HUES48 (cell line): ENCODE results near the gene SELENOH.

Experiments used
- H3K27ac ChIP-seq: one replicate; pipeline ENCODE4 v1.7.0; 2013; ENCODE audit warnings: low read depth, low read length, inconsistent platforms
- H3K27me3 ChIP-seq: 2 replicates; pipeline ENCODE4 v1.6.1; 2013; ENCODE audit warnings: mild to moderate bottlenecking, low read length; ENCODE audit not compliant: control insufficient read depth, insufficient read depth
- H3K36me3 ChIP-seq: 2 replicates; pipeline ENCODE4 v1.6.1; 2013; ENCODE audit warnings: low read length; ENCODE audit not compliant: control insufficient read depth, insufficient read depth
- H3K4me1 ChIP-seq: 2 replicates; pipeline ENCODE4 v1.6.1; 2013; ENCODE audit warnings: mild to moderate bottlenecking, low read length; ENCODE audit not compliant: control insufficient read depth, insufficient read depth
- H3K4me3 ChIP-seq: 2 replicates; pipeline ENCODE4 v1.5.1; 2013; ENCODE audit warnings: mild to moderate bottlenecking, low read depth, low read length
- H3K9ac ChIP-seq: 2 replicates; pipeline ENCODE4 v1.6.1; 2013; ENCODE audit warnings: mild to moderate bottlenecking, low read depth, low read length, moderate library complexity
- H3K9me3 ChIP-seq: 2 replicates; pipeline ENCODE4 v1.6.1; 2013; ENCODE audit warnings: low read length; ENCODE audit not compliant: control insufficient read depth, insufficient read depth

Gene SELENOH

GRCh38 chr11:57781529-57781943 is 40.2 kb downstream of the SELENOH start:
- Histone ChIP-seq H3K4me1 (peaks cover 61% of the 10 kb centered on the region), H3K27ac (peak overlapping the region; percentile 99), H3K27me3 (no peaks in the 10 kb centered on the region), H3K36me3 (no peaks in the 10 kb centered on the region), H3K9me3 (no peaks in the 10 kb centered on the region), H3K4me3 (peak overlapping the region; percentile 33), H3K9ac (peak overlapping the region; percentile 59)

DNA sequence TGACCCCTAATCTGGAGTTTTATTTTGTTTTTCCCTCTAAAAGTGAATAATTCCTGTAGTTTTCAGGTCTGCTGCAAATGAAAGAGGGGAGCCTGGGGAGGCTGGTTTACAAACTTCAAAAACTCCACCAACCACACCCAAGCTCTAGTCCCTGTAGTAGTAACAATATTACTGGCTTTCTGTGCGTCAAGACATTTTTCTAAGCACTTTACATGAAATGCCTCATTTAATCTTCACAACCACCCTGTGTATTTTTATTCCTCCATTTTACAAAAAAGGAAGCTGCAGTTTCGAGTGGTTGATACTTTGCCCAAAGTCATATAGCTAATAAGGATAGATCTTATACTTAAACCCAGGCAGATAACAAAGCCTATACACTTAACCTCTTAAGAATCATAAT is 43.8 kb downstream of the SELENOH start:
- H3K9ac ChIP-seq = no peak overlapping the region
- no peak overlapping the region for H3K4me3 ChIP-seq
- H3K27me3 ChIP-seq = no peaks in the 10 kb centered on the region
- no peaks in the 10 kb centered on the region for H3K9me3 ChIP-seq
- H3K36me3 ChIP-seq = no peaks in the 10 kb centered on the region
- peaks cover 47% of the 10 kb centered on the region for H3K4me1 ChIP-seq
- H3K27ac ChIP-seq = no peak overlapping the region

- no peaks in the 10 kb centered on the region for H3K9me3 ChIP-seq
- H3K4me1 ChIP-seq = peaks cover 37% of the 10 kb centered on the region
- peaks cover 7% of the 10 kb centered on the region for H3K36me3 ChIP-seq
- H3K9ac ChIP-seq = no peak overlapping the region
- no peak overlapping the region for H3K4me3 ChIP-seq
- no peak overlapping the region for H3K27ac ChIP-seq
- no peaks in the 10 kb centered on the region for H3K27me3 ChIP-seq
These were observed 45.1 kb downstream of the SELENOH start for GRCh38 chr11:57786436-57786835.

DNA sequence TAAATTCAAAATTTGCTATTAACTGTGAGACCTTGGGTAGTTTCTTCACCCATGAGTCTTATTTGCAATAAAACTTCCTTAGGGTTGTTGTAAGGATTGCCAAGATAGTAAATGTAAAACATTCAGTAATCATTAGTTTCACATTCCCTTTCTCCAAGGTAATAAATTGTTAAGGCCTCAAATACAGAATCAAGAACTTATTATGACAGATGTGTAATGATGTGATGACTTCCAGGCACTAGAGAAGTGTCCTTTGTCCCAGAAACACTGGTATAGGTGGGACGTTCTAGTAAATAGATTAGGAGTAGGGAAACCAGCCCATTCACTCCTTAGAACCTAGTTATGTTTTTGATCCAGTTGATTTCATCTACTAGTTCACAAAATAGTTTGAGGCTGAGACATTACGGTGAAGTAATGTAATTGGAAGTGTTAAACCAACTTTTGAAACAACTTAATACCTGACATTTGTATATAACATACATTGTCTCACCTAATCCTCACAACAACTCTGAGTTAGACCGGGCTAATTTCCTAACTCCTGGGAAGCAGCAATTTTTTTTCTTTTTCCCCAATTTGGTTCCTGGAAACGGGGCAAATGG is 45.8 kb downstream of the SELENOH start:
- H3K27me3 ChIP-seq = no peaks in the 10 kb centered on the region
- no peak overlapping the region for H3K4me3 ChIP-seq
- no peak overlapping the region for H3K9ac ChIP-seq
- H3K9me3 ChIP-seq = no peaks in the 10 kb centered on the region
- peak overlapping the region; percentile 29 for H3K27ac ChIP-seq
- H3K36me3 ChIP-seq = peaks cover 13% of the 10 kb centered on the region
- H3K4me1 ChIP-seq = peaks cover 30% of the 10 kb centered on the region

- Histone ChIP-seq H3K9me3 (no peaks in the 10 kb centered on the region), H3K36me3 (peaks cover 18% of the 10 kb centered on the region), H3K27ac (peak overlapping the region; percentile 54), H3K9ac (no peak overlapping the region), H3K4me1 (peaks cover 25% of the 10 kb centered on the region), H3K27me3 (no peaks in the 10 kb centered on the region), H3K4me3 (no peak overlapping the region)
These were observed 46.8 kb downstream of the SELENOH start for GRCh38 chr11:57787920-57788702.

GRCh38 chr11:57788703-57789088 is 47.4 kb downstream of the SELENOH start:
- H3K9me3 ChIP-seq = no peaks in the 10 kb centered on the region
- H3K27ac ChIP-seq = no peak overlapping the region
- peaks cover 25% of the 10 kb centered on the region for H3K4me1 ChIP-seq
- H3K4me3 ChIP-seq = no peak overlapping the region
- H3K9ac ChIP-seq = no peak overlapping the region
- H3K36me3 ChIP-seq = peaks cover 24% of the 10 kb centered on the region
- H3K27me3 ChIP-seq = no peaks in the 10 kb centered on the region

GRCh38 chr11:57791321-57792059 is 50.2 kb downstream of the SELENOH start:
- H3K9ac ChIP-seq = no peak overlapping the region
- H3K4me1 ChIP-seq = peaks cover 25% of the 10 kb centered on the region
- H3K27ac ChIP-seq = no peak overlapping the region
- no peak overlapping the region for H3K4me3 ChIP-seq
- no peaks in the 10 kb centered on the region for H3K9me3 ChIP-seq
- peaks cover 50% of the 10 kb centered on the region for H3K36me3 ChIP-seq
- H3K27me3 ChIP-seq = no peaks in the 10 kb centered on the region

- Histone ChIP-seq H3K9me3 (no peaks in the 10 kb centered on the region), H3K27me3 (no peaks in the 10 kb centered on the region), H3K4me3 (no peak overlapping the region), H3K36me3 (peaks cover 56% of the 10 kb centered on the region), H3K4me1 (peaks cover 23% of the 10 kb centered on the region), H3K27ac (no peak overlapping the region), H3K9ac (no peak overlapping the region)
These were observed 50.8 kb downstream of the SELENOH start for GRCh38 chr11:57792060-57792541.

DNA sequence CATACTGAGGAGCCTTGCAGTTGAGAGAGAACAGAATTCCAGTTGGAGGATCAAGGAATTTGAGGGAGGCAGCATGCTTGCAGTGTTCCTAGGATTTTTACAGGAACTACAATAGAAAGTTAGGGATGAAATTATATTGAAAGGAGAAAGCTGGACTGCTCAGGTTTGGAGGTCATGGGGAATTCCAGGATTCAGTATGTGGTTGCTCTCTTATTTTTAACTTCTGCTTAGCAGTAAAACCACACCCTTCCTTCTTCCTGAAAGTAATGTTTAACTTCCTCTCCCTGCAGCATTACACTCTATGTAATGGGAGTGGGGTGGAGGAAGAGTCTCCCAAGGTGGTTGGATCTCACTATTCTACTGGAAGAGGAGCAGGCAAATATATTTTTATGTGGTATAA is 51.6 kb downstream of the SELENOH start:
- Histone ChIP-seq H3K9ac (no peak overlapping the region), H3K4me1 (peaks cover 15% of the 10 kb centered on the region), H3K36me3 (peaks cover 59% of the 10 kb centered on the region), H3K4me3 (no peak overlapping the region), H3K27ac (no peak overlapping the region), H3K27me3 (no peaks in the 10 kb centered on the region), H3K9me3 (no peaks in the 10 kb centered on the region)
